HepG2 (cell line): ENCODE results near the gene SHISAL2B. TPM values are rescaled to one million over a fixed set of nuclear protein-coding genes. Genes with fewer than 3 reads are reported as not detected.

Experiments
- ATAC-seq: fragments of 200-7000 bp; cut with Tn5 transposase; 3 replicates; pipeline ENCODE4 v1.9.1; 2020; ENCODE audit warnings: mild to moderate bottlenecking, moderate library complexity
- BruUV-seq: library from RNA; stranded (reverse); fragments of 400-500 nt; replicated peaks from 2 replicates; lab custom pipeline; 2021; lab: Mats Ljungman, UMichigan
- CTCF ChIA-PET: fragments of 300-600 bp; formaldehyde crosslinking; extraction: SDS; loops from one replicate; lab custom pipeline; 2021; ENCODE audit warnings: low total read pairs, inconsistent platforms, low intra/inter-chr PET ratio; lab: Yijun Ruan, JAX
- POLR2A ChIA-PET: fragments of 350-600 bp; sonication (Branson Sonifier 250); formaldehyde crosslinking; loops from one replicate; lab custom pipeline; 2020; ENCODE audit warnings: antibody characterized with exemption, inconsistent platforms; lab: Yijun Ruan, JAX
- DNase-seq: peaks from one replicate; pipeline ENCODE4 v3.0.0-alpha.2; 2015; ENCODE audit warnings: low spot score
- FAIRE-seq: peaks from 3 replicates; lab custom pipeline; 2011; peaks lifted over from hg19 to GRCh38; lab: Jason Lieb, UNC
- H2AFZ ChIP-seq: one replicate; pipeline ENCODE4 v1.6.1; 2011; ENCODE audit warnings: low read length, inconsistent platforms
- H3K27ac ChIP-seq: fragments of 300-600 bp; 3 replicates; pipeline ENCODE4 v1.8.0; 2011; ENCODE audit warnings: mixed run types, mild to moderate bottlenecking, mixed read lengths, low read length, inconsistent platforms; ENCODE audit not compliant: insufficient read depth; ENCODE audit errors: extremely low read length
- H3K27me3 ChIP-seq, 2 experiments: fragments of 200-600 bp in 1 of 2; 2 replicates in 1 of 2; 3 replicates in 1 of 2; pipeline versions ENCODE4 v1.6.0 to v1.8.0; 2011; ENCODE audit warnings: low read length in 2 of 2, mild to moderate bottlenecking in 2 of 2, moderate library complexity in 2 of 2, inconsistent platforms in 1 of 2; ENCODE audit not compliant: insufficient read depth in 2 of 2, control insufficient read depth in 1 of 2
- H3K36me3 ChIP-seq, 2 experiments: fragments of 200-600 bp in 1 of 2; replicated peaks in 1 of 2; 2 replicates in 1 of 2; 3 replicates in 1 of 2; pipeline versions ENCODE4 v1.5.1 to v1.8.0; 2011; ENCODE audit warnings: low read length in 2 of 2, inconsistent platforms in 1 of 2; ENCODE audit not compliant: insufficient read depth in 2 of 2, control insufficient read depth in 1 of 2
- H3K4me1 ChIP-seq: 2 replicates; pipeline ENCODE4 v1.5.1; 2012; ENCODE audit warnings: low read length, inconsistent platforms; ENCODE audit not compliant: insufficient read depth
- H3K4me2 ChIP-seq: 2 replicates; pipeline ENCODE4 v1.6.0; 2011; ENCODE audit warnings: low read depth, low read length, inconsistent platforms
- H3K4me3 ChIP-seq, 3 experiments: fragments of 200-600 bp in 1 of 3; sonication (generic), shearing (Covaris generic) in 1 of 3; replicated peaks in 1 of 3; 2 replicates each; pipeline ENCODE4 v1.5.1; 2011 to 2016; ENCODE audit warnings: low read length in 3 of 3, inconsistent platforms in 2 of 3, low read depth in 2 of 3, mild to moderate bottlenecking in 2 of 3, control low read depth in 1 of 3, mixed read lengths in 1 of 3; ENCODE audit not compliant: insufficient read depth in 1 of 3
- H3K79me2 ChIP-seq: one replicate; pipeline ENCODE4 v1.6.1; 2011; ENCODE audit warnings: low read length, inconsistent platforms; ENCODE audit not compliant: insufficient read depth
- H3K9ac ChIP-seq: 2 replicates; pipeline ENCODE4 v1.6.0; 2011; ENCODE audit warnings: mild to moderate bottlenecking, low read depth, low read length, inconsistent platforms; ENCODE audit not compliant: insufficient read depth
- H3K9me3 ChIP-seq: 2 replicates; pipeline ENCODE4 v1.5.1; 2012; ENCODE audit warnings: mild to moderate bottlenecking, low read length
- H4K20me1 ChIP-seq: 2 replicates; pipeline ENCODE4 v1.6.0; 2011; ENCODE audit warnings: inconsistent platforms, mild to moderate bottlenecking, low read length, moderate library complexity; ENCODE audit not compliant: insufficient read depth
- FOXK1 ChIP-seq: sonication (generic); formaldehyde crosslinking; IDR thresholded peaks from 2 replicates; pipeline ENCODE4 v1.4.0; 2020; ENCODE audit warnings: low read depth, missing genetic modification reagents, borderline replicate concordance
- KLF16 ChIP-seq, 2 experiments: sonication (generic) in 1 of 2; formaldehyde crosslinking in 1 of 2; IDR thresholded peaks; 2 replicates each; pipeline versions ENCODE4 v1.6.1 to v1.8.0; 2016 to 2023; ENCODE audit warnings: missing genetic modification reagents in 2 of 2, missing compliant biosample characterization in 1 of 2
- RBM22 ChIP-seq: fragments of 200-400 bp; formaldehyde crosslinking; optimal IDR thresholded peaks from 2 replicates; pipeline ENCODE3; 2017; ENCODE audit warnings: mild to moderate bottlenecking, low read length, moderate library complexity
- SAFB2 ChIP-seq: sonication (generic); formaldehyde crosslinking; IDR thresholded peaks from 2 replicates; pipeline ENCODE4 v1.5.1; 2020; ENCODE audit warnings: missing genetic modification reagents, low read depth, mild to moderate bottlenecking, borderline replicate concordance
- SYNCRIP ChIP-seq: fragments of 200-400 bp; formaldehyde crosslinking; IDR thresholded peaks from 2 replicates; pipeline ENCODE4 v1.6.1; 2018; ENCODE audit warnings: mild to moderate bottlenecking, low read depth, low read length; ENCODE audit not compliant: insufficient read depth
- ZBTB7B ChIP-seq: sonication (generic); formaldehyde crosslinking; IDR thresholded peaks from 2 replicates; pipeline ENCODE4 v1.4.0; 2020; ENCODE audit warnings: missing genetic modification reagents
- ZNF549 ChIP-seq: sonication (generic); formaldehyde crosslinking; IDR thresholded peaks from 2 replicates; pipeline ENCODE4 v1.5.0; 2020; ENCODE audit warnings: missing genetic modification reagents
- ZNF615 ChIP-seq: sonication (generic); formaldehyde crosslinking; IDR thresholded peaks from 2 replicates; pipeline ENCODE4 v1.5.0; 2020; ENCODE audit warnings: mild to moderate bottlenecking, missing genetic modification reagents, borderline replicate concordance
- WGBS: methylation state at CpG from one replicate; pipeline ENCODE4 v1.1.6; 2017; ENCODE audit warnings: low lambda C conversion rate; 5-methylcytosine and 5-hydroxymethylcytosine counted together
- in situ Hi-C: cut with HindIII; loops from 2 replicates; pipeline ENCODE4 v1.10.0; 2017; ENCODE audit warnings: low pct_unique_long_range_greater_than_20kb; ENCODE audit not compliant: extremely low pct_ligation_motif_present
- intact Hi-C: fragments of 100-400 bp; cut with micrococcal nuclease; formaldehyde crosslinking; loops from one replicate; pipeline ENCODE4 v1.10.0; 2022; ENCODE audit not compliant: unreplicated experiment
- polyA plus RNA-seq, 8 experiments: library from polyadenylated mRNA; depleted of rRNA in 3 of 8; stranded (reverse) in 7 of 8; unstranded in 1 of 8; fragments of >200 nt; fragmentation: Illumina TruSeq in 4 of 8; extraction: Trizol in 4 of 8; gene quantifications; 2 replicates each; pipeline versions ENCODE4 v1.2.1 to v1.2.3, GENCODE V29; 2011 to 2016; ENCODE audit warnings: low read depth in 4 of 8, missing spikeins in 1 of 8, mixed read lengths in 1 of 8; ENCODE audit not compliant: insufficient read depth in 1 of 8
- total RNA-seq, 5 experiments: library from RNA; depleted of rRNA; stranded (reverse); fragments of >200 nt; fragmentation: Illumina TruSeq; extraction: Trizol; gene quantifications; 2 replicates each; pipeline ENCODE4 v1.2.3, GENCODE V29; 2016; ENCODE audit warnings: low read depth in 1 of 5
- TF ChIP-seq, protein P1 (sequence below): sonication (generic); formaldehyde crosslinking; IDR thresholded peaks from 2 replicates; pipeline ENCODE4 v1.5.1; 2020; ENCODE audit warnings: missing genetic modification reagents, mild to moderate bottlenecking, borderline replicate concordance
- TF ChIP-seq, protein P2 (sequence below): sonication (generic); formaldehyde crosslinking; IDR thresholded peaks from 2 replicates; pipeline ENCODE4 v1.4.0; 2020; ENCODE audit warnings: mild to moderate bottlenecking, missing genetic modification reagents

Gene SHISAL2B
- total and polyA plus RNA-seq, 2 of the 13 experiments (the other 11 are each of a cell fraction or from before 2014, with no cell fraction given) = not detected

DNA sequence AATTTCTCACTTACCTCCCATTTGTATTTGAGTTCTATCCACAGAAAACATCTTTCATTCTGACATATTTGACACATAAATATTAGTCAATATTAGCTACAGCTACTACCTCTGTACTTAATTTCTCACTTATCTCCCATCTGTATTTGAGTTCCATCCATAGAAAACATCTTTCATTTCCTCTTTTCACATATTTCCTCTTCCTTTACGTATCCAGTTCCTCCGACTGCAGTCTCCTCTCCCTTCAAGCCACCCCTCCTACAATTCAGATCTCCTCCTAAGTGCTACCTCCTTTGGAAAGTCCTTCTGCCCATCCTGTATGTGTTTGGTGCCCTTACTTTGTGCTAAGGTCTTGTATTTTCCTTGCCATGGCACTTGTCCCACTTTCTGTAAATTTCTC is 76.6 kb downstream of the SHISAL2B start:
- Histone ChIP-seq H3K9ac (peak overlapping the region; percentile 97; the same call in 1 of the 2 replicates), H3K79me2 (peaks cover 63% of the 10 kb centered on the region), H3K4me1 (peaks cover 39% of the 10 kb centered on the region), H2AFZ (no peak overlapping the region), H3K4me2 (peak overlapping the region; percentile 93), H3K27ac (no peak overlapping the region), H3K4me3 (peak overlapping the region; percentile 91 to 99 (median 98); a peak in 5 of 6 replicates), H3K36me3 (peaks cover 0 to 22% of the 10 kb centered on the region in 2 experiments; a peak in 1 of 5 replicates), H3K9me3 (no peaks in the 10 kb centered on the region), H3K27me3 (no peaks in the 10 kb centered on the region; a peak in 1 of 5 replicates), H4K20me1 (no peaks in the 10 kb centered on the region)
- no peak for FAIRE-seq
- 91% methylated on average over 2 of the region's 2 CpGs for WGBS
- in situ Hi-C loops (no loop called here), intact Hi-C loops (loop anchor here (5.0 kb wide), 1 partner anchor 130 kb away; no protein-coding TSS in a partner anchor)
- no peak for DNase-seq
- ATAC-seq = no peak
- no TSS peak for BruUV-seq
- ChIA-PET POLR2A (no interaction called here), CTCF (no interaction called here)
- TF ChIP-seq RBM22 = no peak
- TF ChIP-seq, protein P1, sequence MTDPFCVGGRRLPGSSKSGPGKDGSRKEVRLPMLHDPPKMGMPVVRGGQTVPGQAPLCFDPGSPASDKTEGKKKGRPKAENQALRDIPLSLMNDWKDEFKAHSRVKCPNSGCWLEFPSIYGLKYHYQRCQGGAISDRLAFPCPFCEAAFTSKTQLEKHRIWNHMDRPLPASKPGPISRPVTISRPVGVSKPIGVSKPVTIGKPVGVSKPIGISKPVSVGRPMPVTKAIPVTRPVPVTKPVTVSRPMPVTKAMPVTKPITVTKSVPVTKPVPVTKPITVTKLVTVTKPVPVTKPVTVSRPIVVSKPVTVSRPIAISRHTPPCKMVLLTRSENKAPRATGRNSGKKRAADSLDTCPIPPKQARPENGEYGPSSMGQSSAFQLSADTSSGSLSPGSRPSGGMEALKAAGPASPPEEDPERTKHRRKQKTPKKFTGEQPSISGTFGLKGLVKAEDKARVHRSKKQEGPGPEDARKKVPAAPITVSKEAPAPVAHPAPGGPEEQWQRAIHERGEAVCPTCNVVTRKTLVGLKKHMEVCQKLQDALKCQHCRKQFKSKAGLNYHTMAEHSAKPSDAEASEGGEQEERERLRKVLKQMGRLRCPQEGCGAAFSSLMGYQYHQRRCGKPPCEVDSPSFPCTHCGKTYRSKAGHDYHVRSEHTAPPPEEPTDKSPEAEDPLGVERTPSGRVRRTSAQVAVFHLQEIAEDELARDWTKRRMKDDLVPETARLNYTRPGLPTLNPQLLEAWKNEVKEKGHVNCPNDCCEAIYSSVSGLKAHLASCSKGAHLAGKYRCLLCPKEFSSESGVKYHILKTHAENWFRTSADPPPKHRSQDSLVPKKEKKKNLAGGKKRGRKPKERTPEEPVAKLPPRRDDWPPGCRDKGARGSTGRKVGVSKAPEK (CRISPR knock-in tag) = no peak
- no peak for TF ChIP-seq FOXK1 (CRISPR knock-in tag)
- no peak for TF ChIP-seq SYNCRIP
- TF ChIP-seq ZBTB7B (CRISPR knock-in tag) = no peak
- no peak for TF ChIP-seq ZNF549 (CRISPR knock-in tag)
- TF ChIP-seq SAFB2 (CRISPR knock-in tag) = no peak
- no peak for TF ChIP-seq KLF16 (CRISPR knock-in tag; IDR thresholded peaks at IDR 0.05)
- TF ChIP-seq ZNF615 (CRISPR knock-in tag) = no peak
- TF ChIP-seq, protein P2, sequence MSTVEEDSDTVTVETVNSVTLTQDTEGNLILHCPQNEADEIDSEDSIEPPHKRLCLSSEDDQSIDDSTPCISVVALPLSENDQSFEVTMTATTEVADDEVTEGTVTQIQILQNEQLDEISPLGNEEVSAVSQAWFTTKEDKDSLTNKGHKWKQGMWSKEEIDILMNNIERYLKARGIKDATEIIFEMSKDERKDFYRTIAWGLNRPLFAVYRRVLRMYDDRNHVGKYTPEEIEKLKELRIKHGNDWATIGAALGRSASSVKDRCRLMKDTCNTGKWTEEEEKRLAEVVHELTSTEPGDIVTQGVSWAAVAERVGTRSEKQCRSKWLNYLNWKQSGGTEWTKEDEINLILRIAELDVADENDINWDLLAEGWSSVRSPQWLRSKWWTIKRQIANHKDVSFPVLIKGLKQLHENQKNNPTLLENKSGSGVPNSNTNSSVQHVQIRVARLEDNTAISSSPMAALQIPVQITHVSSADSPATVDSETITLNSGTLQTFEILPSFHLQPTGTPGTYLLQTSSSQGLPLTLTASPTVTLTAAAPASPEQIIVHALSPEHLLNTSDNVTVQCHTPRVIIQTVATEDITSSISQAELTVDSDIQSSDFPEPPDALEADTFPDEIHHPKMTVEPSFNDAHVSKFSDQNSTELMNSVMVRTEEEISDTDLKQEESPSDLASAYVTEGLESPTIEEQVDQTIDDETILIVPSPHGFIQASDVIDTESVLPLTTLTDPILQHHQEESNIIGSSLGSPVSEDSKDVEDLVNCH (CRISPR knock-in tag) = no peak

Other genes with a start within 250 kb of the SHISAL2B start
- not detected in 2 replicates for gene RGS7BP, start 184.5 kb upstream of the SHISAL2B start, total RNA-seq (2016; rRNA removed; fragmentation: Illumina TruSeq; extraction: Trizol)
- gene RGS7BP, start 184.5 kb upstream of the SHISAL2B start, polyA plus RNA-seq (2011; rRNA removed) = not detected in 2 replicates
- 16.5 and 28.7 TPM in 2 replicates for gene SREK1IP1, start 78.2 kb downstream of the SHISAL2B start, total RNA-seq (2016; rRNA removed; fragmentation: Illumina TruSeq; extraction: Trizol)
- 3.1 and 3.4 TPM in 2 replicates for gene SREK1IP1, start 78.2 kb downstream of the SHISAL2B start, polyA plus RNA-seq (2011; rRNA removed)
- 25.7 and 38.1 TPM in 2 replicates for gene CWC27, start 78.4 kb downstream of the SHISAL2B start, total RNA-seq (2016; rRNA removed; fragmentation: Illumina TruSeq; extraction: Trizol)
- 10.7 and 21.1 TPM in 2 replicates for gene CWC27, start 78.4 kb downstream of the SHISAL2B start, polyA plus RNA-seq (2011; rRNA removed)